ENCODE measurements around the gene RBBP5. TPM values are rescaled to one million over a fixed set of nuclear protein-coding genes. Genes with fewer than 3 reads are reported as not detected.

The RBBP5 gene
- total RNA-seq, 1 experiment from 2014 or later = 23.8 TPM

GRCh38 chr1:205121660-205122488 lies at the start of gene RBBP5 (continued):
- no peak for TF ChIP-seq E2F4 (CRISPR knock-in tag; IDR thresholded peaks at IDR 0.05; ENCODE audit: borderline replicate concordance, low read depth)
- TF ChIP-seq ZMAT4 (CRISPR knock-in tag; IDR thresholded peaks at IDR 0.05) = peak; percentile 66; the same call in 1 of the 2 replicates
- peak; percentile 4; the same call in 1 of the 2 replicates for TF ChIP-seq HMGA2 (CRISPR knock-in tag; IDR thresholded peaks at IDR 0.05)
- 0 out of 2 replicates have a peak, but pooled peaks have one; percentile 54 for TF ChIP-seq SMAD3 (CRISPR knock-in tag; IDR thresholded peaks at IDR 0.05; ENCODE audit: borderline replicate concordance)
- peak; percentile 60; the same call in 1 of the 2 replicates for TF ChIP-seq RORB (CRISPR knock-in tag; IDR thresholded peaks at IDR 0.05)
- TF ChIP-seq STAT6 (CRISPR knock-in tag; conservative IDR thresholded peaks at IDR 0.05; ENCODE audit: low read depth) = no peak
- peak; percentile 65; the same call in 1 of the 2 replicates for TF ChIP-seq ZBTB43 (CRISPR knock-in tag; IDR thresholded peaks at IDR 0.05)
- peak; percentile 67; the same call in 1 of the 2 replicates for TF ChIP-seq TEAD1 (CRISPR knock-in tag; IDR thresholded peaks at IDR 0.05)
- peak; percentile 63; the same call in 1 of the 2 replicates for TF ChIP-seq MAX (CRISPR knock-in tag; IDR thresholded peaks at IDR 0.05)
- 0 out of 2 replicates have a peak, but pooled peaks have one; percentile 19 for TF ChIP-seq NFYB (CRISPR knock-in tag; conservative IDR thresholded peaks at IDR 0.05; ENCODE audit: low read depth)
- no peak for TF ChIP-seq ZNF425 (CRISPR knock-in tag; conservative IDR thresholded peaks at IDR 0.05)
- TF ChIP-seq MYBL2 (CRISPR knock-in tag; IDR thresholded peaks at IDR 0.05) = peak; percentile 81; the same call in 1 of the 2 replicates
- no peak for TF ChIP-seq CDX4 (CRISPR knock-in tag; IDR thresholded peaks at IDR 0.05; ENCODE audit: borderline replicate concordance)
- no peak for TF ChIP-seq ZNF423 (CRISPR knock-in tag; IDR thresholded peaks at IDR 0.05)
- TF ChIP-seq NR3C1 (CRISPR knock-in tag; conservative IDR thresholded peaks at IDR 0.05; ENCODE audit: low read depth) = no peak
- TF ChIP-seq E2F5 (CRISPR knock-in tag; IDR thresholded peaks at IDR 0.05) = peak; percentile 24; the same call in 1 of the 2 replicates
- TF ChIP-seq CTCF (IDR thresholded peaks at IDR 0.05) = no peak
- no peak for TF ChIP-seq ZNF317 (CRISPR knock-in tag; IDR thresholded peaks at IDR 0.05; ENCODE audit: borderline replicate concordance, low read depth)
- 0 out of 2 replicates have a peak, but pooled peaks have one; percentile 26 for TF ChIP-seq ZSCAN18 (CRISPR knock-in tag; IDR thresholded peaks at IDR 0.05)
- peak; percentile 87; the same call in 1 of the 2 replicates for TF ChIP-seq SP1 (CRISPR knock-in tag; conservative IDR thresholded peaks at IDR 0.05)
